Right lobe of liver (tissue), 4 donors: ENCODE data around the gene TDRD12.

Experiments
- POLR2A ChIP-seq: fragments of 450-650 bp; IDR thresholded peaks from one replicate; pipeline ENCODE4 v1.6.1; 2017; ENCODE audit warnings: antibody characterized with exemption, mild to moderate bottlenecking
- TF ChIP-seq, protein P1 (sequence below), 4 donors: fragments of 200-600 bp in 3 of 4; fragments of 450-650 bp in 1 of 4; IDR thresholded peaks; one replicate each; pipeline versions ENCODE4 v1.5.1 to v1.8.0; 2016 to 2022; ENCODE audit warnings: antibody characterized with exemption in 4 of 4, mild to moderate bottlenecking in 2 of 4
- donor health status: DM: no; HTN: no; CAD: no.
- donor health status: DM: no; HTN: no; CAD: no.
- donor health status: DM: no; HTN: yes; CAD: no.

DNA sequence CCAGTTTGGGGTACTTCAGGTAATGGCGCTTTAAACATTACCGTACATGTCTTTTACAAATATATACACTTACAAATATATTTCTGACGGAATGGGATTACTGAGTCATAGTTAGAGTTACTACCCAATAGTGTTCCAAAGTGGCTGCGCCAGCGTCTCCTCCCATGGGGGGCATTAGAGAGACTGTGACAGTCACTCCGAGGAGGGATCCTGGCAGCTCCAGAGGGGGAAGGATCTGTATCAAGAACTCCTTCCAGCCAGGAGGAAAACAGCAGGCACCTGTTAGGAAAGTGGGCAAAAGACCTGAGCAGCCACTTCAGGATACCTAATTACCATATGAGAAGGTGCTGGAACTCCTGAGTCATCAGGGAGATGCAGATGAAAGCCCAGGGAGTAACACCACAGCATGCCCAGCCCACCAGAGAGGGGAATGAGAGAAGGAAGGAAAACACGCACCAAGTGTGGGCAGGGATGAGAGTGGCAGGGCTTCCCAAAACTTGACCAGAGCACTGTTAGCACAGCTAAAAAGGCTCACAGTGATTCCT, 97.1 kb downstream of the TDRD12 start:
- TF ChIP-seq, protein P1, sequence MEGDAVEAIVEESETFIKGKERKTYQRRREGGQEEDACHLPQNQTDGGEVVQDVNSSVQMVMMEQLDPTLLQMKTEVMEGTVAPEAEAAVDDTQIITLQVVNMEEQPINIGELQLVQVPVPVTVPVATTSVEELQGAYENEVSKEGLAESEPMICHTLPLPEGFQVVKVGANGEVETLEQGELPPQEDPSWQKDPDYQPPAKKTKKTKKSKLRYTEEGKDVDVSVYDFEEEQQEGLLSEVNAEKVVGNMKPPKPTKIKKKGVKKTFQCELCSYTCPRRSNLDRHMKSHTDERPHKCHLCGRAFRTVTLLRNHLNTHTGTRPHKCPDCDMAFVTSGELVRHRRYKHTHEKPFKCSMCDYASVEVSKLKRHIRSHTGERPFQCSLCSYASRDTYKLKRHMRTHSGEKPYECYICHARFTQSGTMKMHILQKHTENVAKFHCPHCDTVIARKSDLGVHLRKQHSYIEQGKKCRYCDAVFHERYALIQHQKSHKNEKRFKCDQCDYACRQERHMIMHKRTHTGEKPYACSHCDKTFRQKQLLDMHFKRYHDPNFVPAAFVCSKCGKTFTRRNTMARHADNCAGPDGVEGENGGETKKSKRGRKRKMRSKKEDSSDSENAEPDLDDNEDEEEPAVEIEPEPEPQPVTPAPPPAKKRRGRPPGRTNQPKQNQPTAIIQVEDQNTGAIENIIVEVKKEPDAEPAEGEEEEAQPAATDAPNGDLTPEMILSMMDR (IDR thresholded peaks at IDR 0.05): no peak
- TF ChIP-seq POLR2A: no peak
